Adipocyte (in vitro differentiated cells): ENCODE results near the gene NOMO2.
"Not testable (repeated sequence)": the region's sequence is repeated elsewhere in the genome, so short reads cannot be mapped to it uniquely, and the experiment has no call there.

Experiments
- DNase-seq: peaks from one replicate; pipeline ENCODE4 v3.0.0-alpha.2; 2015; ENCODE audit warnings: low read depth
- H3K27me3 ChIP-seq: replicated peaks from 2 replicates; pipeline ENCODE4 v1.7.0; 2013; ENCODE audit warnings: mild to moderate bottlenecking, low read length, moderate library complexity; ENCODE audit not compliant: control insufficient read depth, insufficient read depth
- H3K36me3 ChIP-seq: 2 replicates; pipeline ENCODE4 v1.7.0; 2013; ENCODE audit warnings: low read length, mild to moderate bottlenecking, moderate library complexity; ENCODE audit not compliant: control insufficient read depth, insufficient read depth, severe bottlenecking
- H3K4me1 ChIP-seq: 2 replicates; pipeline ENCODE4 v1.7.0; 2013; ENCODE audit warnings: mild to moderate bottlenecking, low read length, moderate library complexity; ENCODE audit not compliant: control insufficient read depth, insufficient read depth
- H3K4me3 ChIP-seq: 2 replicates; pipeline ENCODE4 v1.7.0; 2013; ENCODE audit warnings: mild to moderate bottlenecking, low read length, moderate library complexity
- H3K9ac ChIP-seq: 2 replicates; pipeline ENCODE4 v1.7.0; 2013; ENCODE audit warnings: mild to moderate bottlenecking, low read length, moderate library complexity
- H3K9me3 ChIP-seq: 2 replicates; pipeline ENCODE4 v1.7.0; 2013; ENCODE audit warnings: mild to moderate bottlenecking, low read length, moderate library complexity; ENCODE audit not compliant: control insufficient read depth

NOMO2 gene

GRCh38 chr16:18384098-18384636 is 177.7 kb downstream of the NOMO2 start:
- not testable (repeated sequence) for H3K27me3 ChIP-seq, H3K4me1 ChIP-seq, H3K4me3 ChIP-seq, DNase-seq, H3K9ac ChIP-seq, H3K36me3 ChIP-seq, H3K9me3 ChIP-seq

GRCh38 chr16:18382696-18383095 is 179.2 kb downstream of the NOMO2 start:
- not testable (repeated sequence) for H3K9me3 ChIP-seq, H3K36me3 ChIP-seq, H3K4me1 ChIP-seq, H3K27me3 ChIP-seq, H3K9ac ChIP-seq, H3K4me3 ChIP-seq, DNase-seq
